ENCODE results near the gene CXCR5. TPM values are rescaled to one million over a fixed set of nuclear protein-coding genes. Genes with fewer than 3 reads are reported as not detected.

Gene CXCR5
- polyA plus RNA-seq, 1 donor (not counting 4 experiments of a cell fraction or from before 2014, with no cell fraction given), result not detected

DNA sequence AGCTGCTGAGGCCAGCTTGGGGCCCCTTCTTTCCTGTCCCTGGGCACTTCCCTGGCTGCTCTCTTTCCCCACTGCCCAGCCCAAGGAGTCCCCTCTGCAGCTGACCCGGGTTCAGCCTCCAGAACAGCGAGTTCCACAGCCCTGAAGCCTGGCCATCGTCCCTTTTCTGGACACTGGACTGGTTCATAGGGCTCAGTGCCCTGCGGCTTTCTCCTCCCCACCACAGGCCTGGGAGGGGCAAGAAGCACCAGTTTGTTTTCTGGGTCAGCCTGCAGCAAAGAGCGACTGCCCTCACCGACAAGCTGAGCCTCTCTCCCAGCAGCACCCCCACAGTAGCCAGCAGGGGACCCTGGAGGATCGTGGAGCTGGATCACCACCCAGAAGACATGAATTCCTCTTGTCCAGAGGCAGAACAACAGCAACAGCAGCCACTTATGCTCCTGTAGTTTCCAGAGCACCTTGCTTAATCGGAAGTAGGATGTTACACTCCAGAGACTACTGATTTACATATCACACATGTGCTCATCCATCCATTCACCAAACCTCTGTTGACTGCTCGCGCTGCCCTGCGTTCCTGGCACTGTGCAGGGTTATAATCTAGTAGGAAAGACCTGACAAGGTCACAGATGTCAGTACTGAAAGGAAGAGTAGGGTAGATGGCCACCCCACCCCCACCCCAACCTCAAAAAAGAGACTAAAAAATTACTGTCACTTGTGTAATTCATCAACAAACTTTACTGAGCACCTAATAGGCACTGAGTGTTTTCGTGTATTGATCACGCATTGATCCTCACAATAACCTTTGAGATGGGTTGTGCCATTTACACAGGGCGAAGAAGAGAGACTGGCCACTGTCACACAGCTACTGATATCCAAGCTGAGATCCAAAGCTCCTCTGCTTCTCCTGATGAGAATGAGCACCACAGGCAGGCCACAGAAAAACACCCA is 13.0 kb upstream of the CXCR5 start:
- Histone ChIP-seq H2AFZ (ENCODE audit: control insufficient read depth, low read length) (no peak overlapping the region), H3K4me3 (ENCODE audit: control insufficient read depth in 2 of 3, extremely low read depth in 1 of 3, insufficient read depth in 2 of 3, low read depth in 1 of 3, low read length in 3 of 3) (no peak overlapping the region)
- no peak for FAIRE-seq

DNA sequence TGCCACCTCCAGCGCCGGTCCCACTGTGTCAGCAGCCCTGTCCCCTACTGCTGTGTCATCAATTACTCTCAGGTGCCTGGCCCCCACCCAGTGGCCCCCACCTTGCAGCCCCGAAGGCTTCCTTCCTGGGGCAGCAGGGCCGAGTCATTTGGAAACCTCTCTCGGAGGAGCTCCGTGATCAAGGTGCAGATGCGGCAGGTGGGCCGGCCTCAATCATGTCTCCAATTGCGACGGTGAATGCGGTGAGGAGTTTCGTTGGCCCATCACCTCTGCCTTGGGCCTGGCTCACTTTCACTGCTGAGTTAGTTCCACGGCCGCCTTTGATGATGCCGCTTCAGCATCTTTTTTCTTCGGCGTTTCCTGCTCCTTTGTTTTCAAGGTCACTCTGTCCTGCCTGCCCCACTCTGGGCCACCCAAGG is 11.3 kb upstream of the CXCR5 start:
- dilution Hi-C loops (cut with MboI; ENCODE audit: extremely low pct_ligation_motif_present, low sequenced_read_pairs), result no loop called here
- FAIRE-seq, result no peak
- no peak for DNase-seq (ENCODE audit: low read depth, low spot score)
- H3K9me3 ChIP-seq (ENCODE audit: control insufficient read depth, low read depth, low read length), result no peaks in the 10 kb centered on the region
- no peak overlapping the region for H3K9ac ChIP-seq (ENCODE audit: control insufficient read depth, extremely low read depth, insufficient read depth, low read length)
- H3K4me3 ChIP-seq (ENCODE audit: control insufficient read depth in 2 of 3, extremely low read depth in 1 of 3, insufficient read depth in 2 of 3, low read depth in 1 of 3, low read length in 3 of 3), result no peak overlapping the region
- H3K4me2 ChIP-seq (ENCODE audit: control insufficient read depth, extremely low read depth, insufficient read depth, low read depth, low read length), result no peak overlapping the region
- peaks cover 5% of the 10 kb centered on the region for H3K27me3 ChIP-seq (ENCODE audit: control insufficient read depth, extremely low read depth, insufficient read depth, low read length)
- H3K9me1 ChIP-seq (ENCODE audit: control insufficient read depth, extremely low read depth, insufficient read depth, low read length), result peaks cover 2% of the 10 kb centered on the region
- H3K4me1 ChIP-seq (ENCODE audit: control insufficient read depth, extremely low read depth, insufficient read depth, low read length), result peaks cover 6% of the 10 kb centered on the region
- no peak for TF ChIP-seq EZH2 (IDR thresholded peaks at IDR 0.05; ENCODE audit: low read length)
- no peaks in the 10 kb centered on the region for H4K20me1 ChIP-seq (ENCODE audit: control insufficient read depth, extremely low read depth, insufficient read depth, low read length)
- H3K27ac ChIP-seq (ENCODE audit: control insufficient read depth, insufficient read depth, low read length), result no peak overlapping the region
- no peak overlapping the region for H2AFZ ChIP-seq (ENCODE audit: control insufficient read depth, low read length)
- H3K36me3 ChIP-seq (ENCODE audit: control insufficient read depth in 2 of 2, extremely low read depth in 1 of 2, insufficient read depth in 2 of 2, low read length in 2 of 2), result no peaks in the 10 kb centered on the region
- H3K79me2 ChIP-seq (ENCODE audit: control insufficient read depth, insufficient read depth, low read length), result no peaks in the 10 kb centered on the region

More for the DNA sequence above, 13.0 kb upstream of the CXCR5 start:
- Histone ChIP-seq H3K79me2 (ENCODE audit: control insufficient read depth, insufficient read depth, low read length) (no peaks in the 10 kb centered on the region), H3K9me3 (ENCODE audit: control insufficient read depth, low read depth, low read length) (no peaks in the 10 kb centered on the region), H3K9me1 (ENCODE audit: control insufficient read depth, extremely low read depth, insufficient read depth, low read length) (peaks cover under 1% of the 10 kb centered on the region), H3K27me3 (ENCODE audit: control insufficient read depth, extremely low read depth, insufficient read depth, low read length) (peaks cover 5% of the 10 kb centered on the region), H3K36me3 (ENCODE audit: control insufficient read depth in 2 of 2, extremely low read depth in 1 of 2, insufficient read depth in 2 of 2, low read length in 2 of 2) (no peaks in the 10 kb centered on the region), H4K20me1 (ENCODE audit: control insufficient read depth, extremely low read depth, insufficient read depth, low read length) (no peaks in the 10 kb centered on the region), H3K4me2 (ENCODE audit: control insufficient read depth, extremely low read depth, insufficient read depth, low read depth, low read length) (no peak overlapping the region), H3K27ac (ENCODE audit: control insufficient read depth, insufficient read depth, low read length) (no peak overlapping the region), H3K4me1 (ENCODE audit: control insufficient read depth, extremely low read depth, insufficient read depth, low read length) (no peaks in the 10 kb centered on the region), H3K9ac (ENCODE audit: control insufficient read depth, extremely low read depth, insufficient read depth, low read length) (no peak overlapping the region)
- TF ChIP-seq, protein P1, sequence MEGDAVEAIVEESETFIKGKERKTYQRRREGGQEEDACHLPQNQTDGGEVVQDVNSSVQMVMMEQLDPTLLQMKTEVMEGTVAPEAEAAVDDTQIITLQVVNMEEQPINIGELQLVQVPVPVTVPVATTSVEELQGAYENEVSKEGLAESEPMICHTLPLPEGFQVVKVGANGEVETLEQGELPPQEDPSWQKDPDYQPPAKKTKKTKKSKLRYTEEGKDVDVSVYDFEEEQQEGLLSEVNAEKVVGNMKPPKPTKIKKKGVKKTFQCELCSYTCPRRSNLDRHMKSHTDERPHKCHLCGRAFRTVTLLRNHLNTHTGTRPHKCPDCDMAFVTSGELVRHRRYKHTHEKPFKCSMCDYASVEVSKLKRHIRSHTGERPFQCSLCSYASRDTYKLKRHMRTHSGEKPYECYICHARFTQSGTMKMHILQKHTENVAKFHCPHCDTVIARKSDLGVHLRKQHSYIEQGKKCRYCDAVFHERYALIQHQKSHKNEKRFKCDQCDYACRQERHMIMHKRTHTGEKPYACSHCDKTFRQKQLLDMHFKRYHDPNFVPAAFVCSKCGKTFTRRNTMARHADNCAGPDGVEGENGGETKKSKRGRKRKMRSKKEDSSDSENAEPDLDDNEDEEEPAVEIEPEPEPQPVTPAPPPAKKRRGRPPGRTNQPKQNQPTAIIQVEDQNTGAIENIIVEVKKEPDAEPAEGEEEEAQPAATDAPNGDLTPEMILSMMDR (optimal IDR thresholded peaks at IDR 0.05 in 1 of 3, IDR thresholded peaks at IDR 0.05 in 1 of 3, conservative IDR thresholded peaks at IDR 0.05 in 1 of 3; ENCODE audit: extremely low read depth in 1 of 3, insufficient read depth in 2 of 3, low read length in 3 of 3), result no peak
- no peak for TF ChIP-seq EZH2 (IDR thresholded peaks at IDR 0.05; ENCODE audit: low read length)
- dilution Hi-C loops (cut with MboI; ENCODE audit: extremely low pct_ligation_motif_present, low sequenced_read_pairs), result no loop called here
- no peak for DNase-seq (ENCODE audit: low read depth, low spot score)

Data from keratinocyte (primary cell).